ENCODE results near the gene CASQ2.

CASQ2 gene

GRCh38 chr1:115694805-115695204, 73.7 kb downstream of the CASQ2 start:
- DNase-seq (ENCODE audit: low spot score), result no peak

- no peak for DNase-seq (ENCODE audit: low spot score)
These were observed 76.3 kb downstream of the CASQ2 start for GRCh38 chr1:115692224-115692623.

- DNase-seq (ENCODE audit: low spot score), result no peak
These were observed 77.5 kb downstream of the CASQ2 start for GRCh38 chr1:115690972-115691371.

- DNase-seq (ENCODE audit: low spot score), result no peak
These were observed 80.8 kb downstream of the CASQ2 start for GRCh38 chr1:115687744-115688143.

- no peak for DNase-seq (ENCODE audit: low spot score)
These were observed 83.3 kb downstream of the CASQ2 start for GRCh38 chr1:115685029-115685705.

- no peak for DNase-seq (ENCODE audit: low spot score)
These were observed 85.7 kb downstream of the CASQ2 start for GRCh38 chr1:115682792-115683191.

- DNase-seq (ENCODE audit: low spot score), result no peak
These were observed 87.8 kb downstream of the CASQ2 start for GRCh38 chr1:115680730-115681111.

GRCh38 chr1:115679141-115679611, 89.3 kb downstream of the CASQ2 start:
- no peak for DNase-seq (ENCODE audit: low spot score)

GRCh38 chr1:115678141-115678540, 90.4 kb downstream of the CASQ2 start:
- DNase-seq (ENCODE audit: low spot score), result no peak

GRCh38 chr1:115677565-115677964, 90.9 kb downstream of the CASQ2 start:
- DNase-seq (ENCODE audit: low spot score), result no peak

- DNase-seq (ENCODE audit: low spot score), result peak; percentile 60
These were observed 91.3 kb downstream of the CASQ2 start for GRCh38 chr1:115677182-115677555.

- no peak for DNase-seq (ENCODE audit: low spot score)
These were observed 91.9 kb downstream of the CASQ2 start for GRCh38 chr1:115676498-115677181.

- DNase-seq (ENCODE audit: low spot score), result no peak
These were observed 96.1 kb downstream of the CASQ2 start for GRCh38 chr1:115672224-115673009.

GRCh38 chr1:115671176-115671934, 97.2 kb downstream of the CASQ2 start:
- no peak for DNase-seq (ENCODE audit: low spot score)

- DNase-seq (ENCODE audit: low spot score), result no peak
These were observed 97.9 kb downstream of the CASQ2 start for GRCh38 chr1:115670476-115671175.

GRCh38 chr1:115669886-115670285, 98.6 kb downstream of the CASQ2 start:
- no peak for DNase-seq (ENCODE audit: low spot score)

- DNase-seq (ENCODE audit: low spot score), result no peak
These were observed 99.4 kb downstream of the CASQ2 start for GRCh38 chr1:115669002-115669673.

- no peak for DNase-seq (ENCODE audit: low spot score)
These were observed 99.9 kb downstream of the CASQ2 start for GRCh38 chr1:115668579-115668978.

GRCh38 chr1:115666702-115667101, 101.8 kb downstream of the CASQ2 start:
- no peak for DNase-seq (ENCODE audit: low spot score)

GRCh38 chr1:115666206-115666605, 102.3 kb downstream of the CASQ2 start:
- DNase-seq (ENCODE audit: low spot score), result no peak

Measured in ecto neural progenitor cell (in vitro differentiated cells).